SU-DHL-6 (cell line): ENCODE data around the gene C10orf71.

Source experiments
- EZH2phosphoT487 ChIP-seq: fragments of 200-600 bp; sonication (generic), shearing (Covaris generic); conservative IDR thresholded peaks from 2 replicates; pipeline ENCODE4 v1.6.1; 2018; ENCODE audit warnings: mild to moderate bottlenecking, antibody characterized with exemption, low read length, moderate library complexity, mixed read lengths
- TF ChIP-seq, protein P1 (sequence below): fragments of 200-600 bp; sonication (generic); IDR thresholded peaks from one replicate; pipeline ENCODE4 v1.5.1; 2017; ENCODE audit warnings: antibody characterized with exemption, mild to moderate bottlenecking, low read length, moderate library complexity; ENCODE audit not compliant: insufficient read depth, poor library complexity, severe bottlenecking

DNA sequence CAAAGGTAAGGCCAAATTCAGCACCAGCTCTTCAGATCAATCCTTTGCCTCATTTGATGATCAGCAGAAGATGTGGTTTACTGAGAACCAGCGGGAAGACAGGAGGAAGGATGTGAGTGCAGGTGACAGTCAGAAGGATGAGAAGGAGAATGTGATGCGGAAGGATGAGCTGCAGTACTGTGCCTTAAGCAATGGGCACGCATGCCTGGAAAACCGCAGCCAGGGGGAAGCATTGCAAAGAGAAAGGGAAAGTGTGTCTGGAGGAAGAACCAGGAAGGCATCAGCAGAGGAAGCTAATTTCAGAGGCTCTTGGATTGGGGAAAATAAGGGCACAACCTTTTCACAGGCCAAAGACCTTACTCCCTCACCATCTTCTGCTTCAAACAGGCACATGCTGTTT lies 25.7 kb downstream of the C10orf71 start:
- TF ChIP-seq EZH2phosphoT487 = no peak
- TF ChIP-seq, protein P1, sequence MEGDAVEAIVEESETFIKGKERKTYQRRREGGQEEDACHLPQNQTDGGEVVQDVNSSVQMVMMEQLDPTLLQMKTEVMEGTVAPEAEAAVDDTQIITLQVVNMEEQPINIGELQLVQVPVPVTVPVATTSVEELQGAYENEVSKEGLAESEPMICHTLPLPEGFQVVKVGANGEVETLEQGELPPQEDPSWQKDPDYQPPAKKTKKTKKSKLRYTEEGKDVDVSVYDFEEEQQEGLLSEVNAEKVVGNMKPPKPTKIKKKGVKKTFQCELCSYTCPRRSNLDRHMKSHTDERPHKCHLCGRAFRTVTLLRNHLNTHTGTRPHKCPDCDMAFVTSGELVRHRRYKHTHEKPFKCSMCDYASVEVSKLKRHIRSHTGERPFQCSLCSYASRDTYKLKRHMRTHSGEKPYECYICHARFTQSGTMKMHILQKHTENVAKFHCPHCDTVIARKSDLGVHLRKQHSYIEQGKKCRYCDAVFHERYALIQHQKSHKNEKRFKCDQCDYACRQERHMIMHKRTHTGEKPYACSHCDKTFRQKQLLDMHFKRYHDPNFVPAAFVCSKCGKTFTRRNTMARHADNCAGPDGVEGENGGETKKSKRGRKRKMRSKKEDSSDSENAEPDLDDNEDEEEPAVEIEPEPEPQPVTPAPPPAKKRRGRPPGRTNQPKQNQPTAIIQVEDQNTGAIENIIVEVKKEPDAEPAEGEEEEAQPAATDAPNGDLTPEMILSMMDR = no peak
